H1 (cell line): Measurements from ENCODE around the gene MAGI1. TPM values are rescaled to one million over a fixed set of nuclear protein-coding genes. Genes with fewer than 3 reads are reported as not detected.

Experiments
- CTCF ChIA-PET: fragments of 300-600 bp; sonication (Branson Sonifier 250); formaldehyde crosslinking; loops from one replicate; lab custom pipeline; 2021; ENCODE audit not compliant: partially characterized antibody; lab: Charles Lee
- POLR2A ChIA-PET: fragments of 300-600 bp; sonication (Branson Sonifier 250); formaldehyde crosslinking; loops from one replicate; lab custom pipeline; 2021; ENCODE audit warnings: inconsistent platforms; ENCODE audit not compliant: partially characterized antibody; lab: Charles Lee
- DNase-seq, 2 experiments: peaks; one replicate each; pipeline versions ENCODE4 v3.0.0 to v3.0.0-alpha.2; 2010 to 2022; ENCODE audit warnings: low spot score in 2 of 2, low read depth in 1 of 2, mixed read lengths in 1 of 2
- FAIRE-seq: peaks from 2 replicates; lab custom pipeline; 2011; peaks lifted over from hg19 to GRCh38; lab: Jason Lieb, UNC
- H2AFZ ChIP-seq: 2 replicates; pipeline ENCODE4 v1.8.1; 2012; ENCODE audit warnings: low read length, inconsistent platforms
- H2AK5ac ChIP-seq: 2 replicates; pipeline ENCODE4 v1.6.1; 2013; ENCODE audit warnings: low read depth, low read length
- H2BK120ac ChIP-seq: replicated peaks from 2 replicates; pipeline ENCODE3; 2013; ENCODE audit warnings: low read depth, low read length, inconsistent platforms
- H2BK12ac ChIP-seq: 2 replicates; pipeline ENCODE4 v1.6.1; 2013; ENCODE audit warnings: low read depth, low read length
- H2BK15ac ChIP-seq: 2 replicates; pipeline ENCODE4 v1.6.1; 2013; ENCODE audit warnings: low read length
- H2BK20ac ChIP-seq: 2 replicates; pipeline ENCODE4 v1.6.1; 2013; ENCODE audit warnings: low read length
- H2BK5ac ChIP-seq: 2 replicates; pipeline ENCODE4 v1.6.1; 2013; ENCODE audit warnings: low read depth, low read length
- H3K14ac ChIP-seq: 2 replicates; pipeline ENCODE4 v1.6.1; 2013; ENCODE audit warnings: inconsistent platforms; ENCODE audit not compliant: insufficient read length
- H3K18ac ChIP-seq: 2 replicates; pipeline ENCODE4 v1.6.1; 2013; ENCODE audit warnings: low read length; ENCODE audit errors: extremely low read depth
- H3K23ac ChIP-seq: 2 replicates; pipeline ENCODE4 v1.6.1; 2013; ENCODE audit warnings: inconsistent platforms; ENCODE audit not compliant: insufficient read length
- H3K23me2 ChIP-seq: 2 replicates; pipeline ENCODE4 v1.6.1; 2013; ENCODE audit warnings: low read depth, low read length
- H3K27ac ChIP-seq: 2 replicates; pipeline ENCODE4 v1.6.1; 2011; ENCODE audit warnings: low read depth, low read length, inconsistent platforms
- H3K27me3 ChIP-seq, 4 experiments: replicated peaks in 1 of 4; 1 replicate in 1 of 4; 2 replicates in 3 of 4; pipeline versions ENCODE4 v1.6.1 to v1.8.1; 2011 to 2013; ENCODE audit warnings: low read length in 3 of 4, mild to moderate bottlenecking in 3 of 4, inconsistent platforms in 2 of 4, mixed read lengths in 2 of 4, moderate library complexity in 1 of 4; ENCODE audit not compliant: control insufficient read depth in 3 of 4, insufficient read depth in 3 of 4; ENCODE audit errors: extremely low read depth in 1 of 4
- H3K36me3 ChIP-seq, 4 experiments: 2 replicates each; pipeline versions ENCODE4 v1.6.1 to v1.8.1; 2011 to 2013; ENCODE audit warnings: mild to moderate bottlenecking in 4 of 4, low read length in 3 of 4, moderate library complexity in 2 of 4, control low read depth in 1 of 4, inconsistent platforms in 1 of 4; ENCODE audit not compliant: insufficient read depth in 4 of 4, control insufficient read depth in 2 of 4
- H3K4ac ChIP-seq: replicated peaks from 2 replicates; pipeline ENCODE3; 2013; ENCODE audit warnings: low read length, low read depth, mixed read lengths, inconsistent platforms; ENCODE audit not compliant: insufficient read length
- H3K4me1 ChIP-seq, 4 experiments: replicated peaks in 1 of 4; 1 replicate in 1 of 4; 2 replicates in 3 of 4; pipeline versions ENCODE4 v1.6.1 to v1.8.1; 2011 to 2013; ENCODE audit warnings: low read length in 3 of 4, inconsistent platforms in 2 of 4, mixed read lengths in 1 of 4; ENCODE audit not compliant: insufficient read depth in 4 of 4, control insufficient read depth in 3 of 4
- H3K4me2 ChIP-seq, 2 experiments: 2 replicates each; pipeline versions ENCODE4 v1.6.1 to v1.8.1; 2011 to 2013; ENCODE audit warnings: low read depth in 2 of 2, low read length in 2 of 2, control low read depth in 1 of 2, inconsistent platforms in 1 of 2, mild to moderate bottlenecking in 1 of 2; ENCODE audit not compliant: insufficient read depth in 1 of 2
- H3K4me3 ChIP-seq, 4 experiments: fragments of 200-600, 300-600 bp in 1 of 4; sonication (generic), shearing (Covaris generic), sonication (Bioruptor Twin) in 1 of 4; 2 replicates each; pipeline versions ENCODE4 v1.5.1 to v1.8.1; 2011 to 2016; ENCODE audit warnings: low read length in 4 of 4, low read depth in 3 of 4, control low read depth in 2 of 4, inconsistent platforms in 2 of 4, mild to moderate bottlenecking in 2 of 4, mixed read lengths in 1 of 4, moderate library complexity in 1 of 4; ENCODE audit not compliant: insufficient read depth in 2 of 4; ENCODE audit errors: extremely low read depth in 1 of 4
- H3K56ac ChIP-seq: replicated peaks from 2 replicates; pipeline ENCODE3; 2013; ENCODE audit warnings: low read depth, mild to moderate bottlenecking, mixed read lengths, low read length, inconsistent platforms; ENCODE audit not compliant: insufficient read length
- H3K79me1 ChIP-seq: 2 replicates; pipeline ENCODE4 v1.6.1; 2013; ENCODE audit warnings: low read depth, low read length, control low read depth
- H3K79me2 ChIP-seq, 2 experiments: 2 replicates each; pipeline versions ENCODE4 v1.6.1 to v1.8.1; 2012 to 2013; ENCODE audit warnings: low read length in 2 of 2, mild to moderate bottlenecking in 2 of 2, inconsistent platforms in 1 of 2; ENCODE audit not compliant: insufficient read depth in 2 of 2, control insufficient read depth in 1 of 2
- H3K9ac ChIP-seq, 4 experiments: replicated peaks in 1 of 4; 1 replicate in 1 of 4; 2 replicates in 3 of 4; pipeline versions ENCODE4 v1.6.1 to v1.8.1; 2011 to 2013; ENCODE audit warnings: low read depth in 3 of 4, low read length in 3 of 4, control low read depth in 2 of 4, mild to moderate bottlenecking in 2 of 4, moderate library complexity in 2 of 4, inconsistent platforms in 1 of 4; ENCODE audit errors: extremely low read depth in 1 of 4
- H3K9me3 ChIP-seq, 2 experiments: 2 replicates each; pipeline versions ENCODE4 v1.6.1 to v1.8.1; 2012 to 2013; ENCODE audit warnings: mild to moderate bottlenecking in 2 of 2, moderate library complexity in 2 of 2, control low read depth in 1 of 2, inconsistent platforms in 1 of 2, low read depth in 1 of 2, low read length in 1 of 2, mixed read lengths in 1 of 2; ENCODE audit not compliant: insufficient read depth in 2 of 2
- H4K20me1 ChIP-seq, 2 experiments: replicated peaks in 1 of 2; 2 replicates each; pipeline versions ENCODE3 to v1.8.1; 2011 to 2013; ENCODE audit warnings: inconsistent platforms in 2 of 2, low read length in 2 of 2, mild to moderate bottlenecking in 1 of 2; ENCODE audit not compliant: insufficient read depth in 2 of 2, control insufficient read depth in 1 of 2
- H4K5ac ChIP-seq: 2 replicates; pipeline ENCODE4 v1.6.1; 2013; ENCODE audit warnings: low read length, low read depth, mixed read lengths, inconsistent platforms; ENCODE audit not compliant: insufficient read length
- H4K8ac ChIP-seq: 2 replicates; pipeline ENCODE4 v1.8.0; 2013; ENCODE audit warnings: mild to moderate bottlenecking, moderate library complexity, low read length, inconsistent platforms; ENCODE audit not compliant: insufficient read depth; ENCODE audit errors: extremely low read depth
- H4K91ac ChIP-seq: replicated peaks from 2 replicates; pipeline ENCODE3; 2013; ENCODE audit warnings: low read length, mixed read lengths, inconsistent platforms; ENCODE audit not compliant: insufficient read length
- BCL11A ChIP-seq, 2 experiments: IDR thresholded peaks; one replicate each; pipeline ENCODE4 v1.6.1; 2011; ENCODE audit warnings: low read depth in 2 of 2, low read length in 2 of 2, mild to moderate bottlenecking in 2 of 2
- BRCA1 ChIP-seq: IDR thresholded peaks from 2 replicates; pipeline ENCODE4 v1.6.1; 2012; ENCODE audit warnings: low read depth, low read length, improper control_type of control experiment
- CEBPB ChIP-seq: IDR thresholded peaks from 2 replicates; pipeline ENCODE4 v1.6.1; 2012; ENCODE audit warnings: low read depth, low read length
- FOSL1 ChIP-seq: IDR thresholded peaks from 2 replicates; pipeline ENCODE4 v1.6.1; 2011; ENCODE audit warnings: mild to moderate bottlenecking, low read depth, low read length, moderate library complexity; ENCODE audit not compliant: insufficient read depth
- HDAC6 ChIP-seq: IDR thresholded peaks from one replicate; pipeline ENCODE4 v1.7.1; 2012; ENCODE audit warnings: low read depth, mild to moderate bottlenecking, inconsistent platforms, low read length, moderate library complexity
- SAP30 ChIP-seq: fragments of 300-600 bp; sonication (generic); IDR thresholded peaks from 2 replicates; pipeline ENCODE4 v1.7.1; 2012; ENCODE audit warnings: low read length, moderate library complexity, mild to moderate bottlenecking, inconsistent platforms; ENCODE audit not compliant: insufficient read depth, insufficient replicate concordance
- SP1 ChIP-seq: IDR thresholded peaks from 2 replicates; pipeline ENCODE4 v1.6.1; 2011; ENCODE audit warnings: low read depth, low read length
- SP4 ChIP-seq: IDR thresholded peaks from 2 replicates; pipeline ENCODE4 v1.6.1; 2012; ENCODE audit warnings: low read length, inconsistent platforms
- SRF ChIP-seq: IDR thresholded peaks from 2 replicates; pipeline ENCODE4 v1.6.1; 2011; ENCODE audit warnings: mild to moderate bottlenecking, low read depth, low read length, moderate library complexity
- polyA plus RNA-seq, 7 experiments: library from polyadenylated mRNA; depleted of rRNA in 3 of 7; stranded (reverse) in 5 of 7; unstranded in 2 of 7; fragments of >200 nt in 5 of 7; fragments of 200-250 nt in 2 of 7; gene quantifications; 1 replicate in 5 of 7; 2 replicates in 1 of 7; 4 replicates in 1 of 7; pipeline versions ENCODE4 v1.2.1 to v1.2.3, GENCODE V29; 2011 to 2013; ENCODE audit warnings: missing spikeins in 2 of 7, mixed read lengths in 2 of 7
- total RNA-seq: library from RNA; stranded (reverse); fragmentation: NEBNext Ultra II Directional; extraction: Animal tissue kit (Norgen Biotek cat#: 25700); gene quantifications from 2 replicates; pipeline ENCODE4 v1.2.1, GENCODE V29; 2021
- TF ChIP-seq, protein P1 (sequence below): IDR thresholded peaks from 2 replicates; pipeline ENCODE4 v1.6.1; 2011; ENCODE audit warnings: low read depth, mild to moderate bottlenecking, low read length; ENCODE audit not compliant: insufficient read depth
- TF ChIP-seq, protein P2 (sequence below): IDR thresholded peaks from 2 replicates; pipeline ENCODE4 v1.6.1; 2012; ENCODE audit warnings: inconsistent platforms

Gene MAGI1
- total and polyA plus RNA-seq, 2 of the 8 experiments (the other 6 are each of a cell fraction or from before 2014, with no cell fraction given): 19.8 to 78.0 TPM

DNA sequence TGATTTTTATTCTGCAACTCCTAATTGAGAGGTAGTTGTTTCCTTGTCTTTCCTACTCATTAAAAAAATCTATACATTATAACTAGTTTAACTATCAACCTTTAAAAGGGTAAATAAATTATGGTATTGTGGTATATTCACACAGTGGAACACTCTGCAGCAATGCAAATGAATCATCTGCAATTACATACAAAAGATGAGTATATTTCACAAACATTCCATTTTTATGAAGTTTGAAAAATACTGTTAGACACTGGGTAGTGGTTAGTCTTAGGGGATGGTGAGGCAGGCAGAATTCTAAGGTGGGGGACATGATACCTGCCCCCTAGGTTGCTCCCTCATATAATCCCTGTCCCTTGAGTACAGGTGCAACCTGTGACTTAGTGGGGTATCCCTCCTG, 44.0 kb upstream of the MAGI1 start:
- Histone ChIP-seq H3K4me2 (no peak overlapping the region), H3K23me2 (no peaks in the 10 kb centered on the region), H3K18ac (no peak overlapping the region), H4K20me1 (no peaks in the 10 kb centered on the region), H3K27ac (no peak overlapping the region), H3K23ac (no peak overlapping the region), H3K27me3 (no peaks in the 10 kb centered on the region), H3K79me1 (no peaks in the 10 kb centered on the region), H3K4me1 (no peaks in the 10 kb centered on the region), H2AK5ac (no peak overlapping the region), H3K4ac (no peak overlapping the region), H2BK120ac (no peak overlapping the region), H3K36me3 (no peaks in the 10 kb centered on the region), H3K4me3 (no peak overlapping the region), H3K79me2 (no peaks in the 10 kb centered on the region), H3K9me3 (no peaks in the 10 kb centered on the region), H3K56ac (no peak overlapping the region), H2AFZ (no peak overlapping the region), H2BK12ac (no peak overlapping the region), H4K8ac (no peak overlapping the region), H4K5ac (no peak overlapping the region), H3K14ac (no peak overlapping the region), H3K9ac (no peak overlapping the region), H2BK20ac (no peak overlapping the region), H2BK15ac (no peak overlapping the region), H4K91ac (no peak overlapping the region), H2BK5ac (no peak overlapping the region)
- ChIA-PET CTCF (no interaction called here), POLR2A (interaction anchor here (1.0 kb wide), 1 partner anchor 46 kb away, joined by 3 read pairs; no protein-coding TSS in a partner anchor)
- DNase-seq (no peak), FAIRE-seq (no peak)
- TF ChIP-seq, protein P1, sequence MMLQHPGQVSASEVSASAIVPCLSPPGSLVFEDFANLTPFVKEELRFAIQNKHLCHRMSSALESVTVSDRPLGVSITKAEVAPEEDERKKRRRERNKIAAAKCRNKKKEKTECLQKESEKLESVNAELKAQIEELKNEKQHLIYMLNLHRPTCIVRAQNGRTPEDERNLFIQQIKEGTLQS: no peak
- TF ChIP-seq HDAC6: no peak
- TF ChIP-seq SP4: no peak
- no peak for TF ChIP-seq SRF
- TF ChIP-seq FOSL1: no peak
- TF ChIP-seq CEBPB: no peak
- no peak for TF ChIP-seq SAP30
- no peak for TF ChIP-seq BRCA1
- TF ChIP-seq SP1: no peak
- TF ChIP-seq, protein P2, sequence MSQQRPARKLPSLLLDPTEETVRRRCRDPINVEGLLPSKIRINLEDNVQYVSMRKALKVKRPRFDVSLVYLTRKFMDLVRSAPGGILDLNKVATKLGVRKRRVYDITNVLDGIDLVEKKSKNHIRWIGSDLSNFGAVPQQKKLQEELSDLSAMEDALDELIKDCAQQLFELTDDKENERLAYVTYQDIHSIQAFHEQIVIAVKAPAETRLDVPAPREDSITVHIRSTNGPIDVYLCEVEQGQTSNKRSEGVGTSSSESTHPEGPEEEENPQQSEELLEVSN: no peak
- no peak for TF ChIP-seq BCL11A (IDR thresholded peaks at IDR 0.05; ENCODE audit: low read depth in 2 of 2, low read length in 2 of 2)
